GM18520 (cell line): ENCODE measurements around the gene NRCAM.
"Not testable (repeated sequence)": the region's sequence is repeated elsewhere in the genome, so short reads cannot be mapped to it uniquely, and the experiment has no call there.

Experiments used
- ATAC-seq: cut with Tn5 transposase; IDR thresholded peaks from one replicate; pipeline ENCODE4 v1.9.1; 2021; ENCODE audit not compliant: unreplicated experiment

NRCAM gene

DNA sequence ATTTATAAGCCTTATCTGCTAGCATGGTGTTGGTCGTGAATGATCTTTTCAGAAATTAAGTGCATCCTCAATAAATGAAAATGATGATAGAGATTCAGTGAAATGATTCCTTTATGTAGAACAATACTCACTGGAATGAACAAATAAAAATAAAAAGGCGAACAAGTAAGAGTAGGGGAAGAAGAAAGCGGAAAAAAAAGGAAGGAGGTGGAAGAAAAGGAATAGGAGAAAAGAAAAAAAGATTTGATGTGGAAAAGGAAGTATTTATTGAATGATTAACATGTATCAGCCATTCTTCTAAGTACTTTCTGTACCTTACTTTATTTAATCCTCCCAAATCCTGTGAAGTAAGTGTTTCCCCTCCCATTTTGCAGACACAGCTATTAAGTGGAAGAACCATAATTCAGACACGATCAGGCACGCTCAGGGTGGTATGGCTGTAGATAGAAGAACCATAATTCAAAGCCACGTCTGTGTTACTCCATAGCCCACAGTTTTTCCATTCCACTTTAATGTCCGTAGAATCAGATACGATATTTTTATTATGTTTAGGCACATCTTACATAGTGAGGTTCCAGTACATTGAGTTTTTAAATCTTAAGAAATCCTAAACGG lies 169.8 kb downstream of the NRCAM start:
- ATAC-seq: no peak

DNA sequence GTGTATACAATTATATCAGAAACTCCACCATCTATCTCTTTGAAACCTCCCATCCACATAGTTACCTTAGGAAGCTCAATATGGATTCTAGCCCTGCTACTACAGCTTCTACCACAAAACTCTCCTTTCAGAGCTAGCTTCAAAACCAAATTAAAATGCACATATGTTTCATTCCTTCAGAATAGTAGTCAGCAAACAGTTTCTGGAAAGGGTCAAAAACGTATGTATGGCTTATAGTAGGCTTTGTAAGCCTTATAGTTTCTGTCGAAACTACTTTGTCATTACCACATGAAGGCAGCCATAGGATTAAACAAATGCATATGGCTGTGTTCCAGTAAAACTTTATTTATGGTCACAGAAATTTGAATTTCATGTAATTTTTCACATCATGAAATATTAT lies 170.5 kb downstream of the NRCAM start:
- no peak for ATAC-seq

DNA sequence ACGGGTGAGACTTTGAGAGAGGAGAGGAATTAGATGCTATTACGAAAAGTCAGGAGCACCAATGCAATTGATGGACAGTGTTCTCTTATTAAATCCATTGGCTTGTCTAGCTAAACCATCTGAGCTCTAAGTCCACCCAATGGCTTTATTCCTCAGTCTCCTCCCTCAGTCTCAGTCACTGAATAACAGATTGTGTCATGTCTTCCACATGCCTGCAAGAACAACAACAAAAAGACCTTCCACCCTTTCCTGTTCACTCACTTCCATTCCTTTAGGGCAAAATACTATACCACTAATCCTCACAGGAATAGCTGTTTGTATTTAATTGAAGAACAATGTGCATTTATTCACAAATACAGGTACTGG lies 171.2 kb downstream of the NRCAM start:
- no peak for ATAC-seq

DNA sequence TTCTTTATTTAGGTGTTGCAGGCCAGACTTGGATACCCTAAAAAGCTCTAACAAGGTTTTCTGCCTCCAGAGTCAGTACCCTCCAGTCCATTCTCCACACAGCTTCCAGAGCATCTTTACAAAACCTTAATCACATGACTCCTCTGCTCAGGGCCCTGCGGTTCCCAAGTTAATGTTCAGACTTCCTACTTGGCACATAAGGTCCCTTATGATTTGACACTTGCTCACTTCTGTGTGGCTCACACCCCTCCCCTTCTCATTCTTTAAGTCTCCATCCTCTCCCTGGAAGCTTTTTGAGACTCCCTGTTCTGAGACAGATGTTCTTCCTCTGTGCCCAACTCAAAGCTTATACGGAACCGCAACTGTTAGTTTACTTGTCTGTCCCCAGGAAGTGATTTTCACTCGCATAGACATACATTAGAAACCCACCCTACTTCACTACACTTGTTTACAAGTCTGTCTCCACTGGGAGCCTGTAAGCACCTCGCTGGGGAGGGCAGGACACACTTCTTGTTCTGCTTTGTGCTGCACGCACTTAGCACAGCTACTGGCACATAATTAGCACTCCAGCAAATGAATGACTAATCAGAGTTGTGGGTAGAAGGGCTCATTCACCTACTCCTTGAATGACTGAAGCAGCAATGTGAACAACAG lies 171.8 kb downstream of the NRCAM start:
- ATAC-seq: peak; percentile 68

DNA sequence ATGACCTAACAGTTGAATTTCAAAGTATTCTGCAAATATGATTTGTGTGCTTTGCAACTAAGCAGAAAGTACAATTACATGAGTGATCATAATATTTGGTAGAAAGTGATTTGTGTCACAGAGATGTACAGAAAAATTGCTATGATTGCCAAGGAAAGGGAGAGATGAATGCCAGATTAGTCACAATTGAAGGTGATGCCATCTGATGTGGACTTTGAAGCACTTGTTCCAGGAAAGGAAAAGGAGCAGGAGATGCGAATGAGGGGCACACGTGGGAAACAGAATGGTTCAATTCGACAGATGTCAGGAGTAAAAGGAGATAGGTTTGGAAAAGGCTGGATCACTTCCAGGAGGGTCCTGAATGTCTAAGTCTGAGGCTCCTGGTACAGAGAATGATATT lies 173.0 kb downstream of the NRCAM start:
- no peak for ATAC-seq

DNA sequence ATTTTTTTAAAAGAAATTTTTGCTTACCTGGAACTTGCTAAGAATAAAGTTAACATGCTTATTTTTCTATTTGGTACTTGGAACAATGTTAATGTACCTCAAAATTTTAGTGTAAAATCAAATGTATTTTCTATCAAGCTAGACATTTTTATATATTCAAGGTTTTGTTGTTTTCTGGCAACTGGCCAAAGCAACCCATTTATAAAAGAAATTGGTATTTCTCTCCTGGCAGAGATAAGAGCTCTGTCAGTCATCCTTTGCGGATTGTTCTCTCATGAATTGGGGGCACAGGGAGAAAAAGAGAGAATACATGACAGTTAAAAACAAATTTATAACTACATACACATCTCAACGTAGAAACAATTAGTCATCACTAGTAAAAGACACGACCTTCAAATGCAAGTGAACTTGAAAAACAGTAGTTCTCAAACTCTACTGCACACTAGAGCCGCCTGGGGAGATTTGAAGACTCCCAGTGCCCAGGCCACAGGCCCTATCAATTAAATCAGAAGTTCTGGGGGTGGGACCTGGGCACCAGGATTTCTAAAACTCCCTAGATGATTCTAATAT lies 173.7 kb downstream of the NRCAM start:
- no peak for ATAC-seq

DNA sequence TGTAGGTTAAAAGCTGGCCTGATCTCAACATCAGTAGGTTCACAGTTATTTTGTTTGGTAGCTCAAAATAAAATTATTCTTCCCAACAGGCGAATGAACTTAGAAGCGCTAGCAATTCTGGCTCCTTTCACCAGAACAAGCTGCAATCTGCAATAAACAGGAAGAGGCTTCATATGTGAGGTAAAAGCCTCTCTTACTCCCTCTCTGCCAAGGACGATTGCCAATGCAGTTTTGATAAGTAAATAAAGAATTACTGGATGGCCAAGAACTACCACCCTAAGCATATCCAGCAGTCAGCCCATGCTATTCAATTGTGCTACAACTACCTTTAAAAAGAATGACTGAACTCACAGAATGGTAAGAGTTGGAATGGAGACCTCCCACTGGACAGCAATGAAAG lies 176.1 kb downstream of the NRCAM start:
- no peak for ATAC-seq

DNA sequence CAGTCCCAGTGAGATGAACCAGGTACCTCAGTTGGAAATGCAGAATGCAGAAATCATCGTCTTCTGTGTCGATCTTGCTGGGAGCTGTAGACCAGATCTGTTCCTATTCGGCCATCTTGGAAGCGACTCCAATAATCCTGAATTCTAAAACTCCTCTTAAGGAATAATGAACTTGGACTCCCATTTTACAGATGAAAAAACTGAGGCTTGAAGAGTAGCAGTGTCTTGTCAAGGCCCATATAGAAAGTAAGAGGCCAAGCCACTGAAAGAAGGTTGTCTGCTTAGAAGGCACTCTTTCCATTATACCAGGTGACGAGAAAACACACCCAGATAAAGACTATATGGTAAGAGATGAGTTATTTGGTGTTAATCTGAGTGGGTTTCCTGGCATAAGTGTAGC lies 177.5 kb downstream of the NRCAM start:
- ATAC-seq: no peak

DNA sequence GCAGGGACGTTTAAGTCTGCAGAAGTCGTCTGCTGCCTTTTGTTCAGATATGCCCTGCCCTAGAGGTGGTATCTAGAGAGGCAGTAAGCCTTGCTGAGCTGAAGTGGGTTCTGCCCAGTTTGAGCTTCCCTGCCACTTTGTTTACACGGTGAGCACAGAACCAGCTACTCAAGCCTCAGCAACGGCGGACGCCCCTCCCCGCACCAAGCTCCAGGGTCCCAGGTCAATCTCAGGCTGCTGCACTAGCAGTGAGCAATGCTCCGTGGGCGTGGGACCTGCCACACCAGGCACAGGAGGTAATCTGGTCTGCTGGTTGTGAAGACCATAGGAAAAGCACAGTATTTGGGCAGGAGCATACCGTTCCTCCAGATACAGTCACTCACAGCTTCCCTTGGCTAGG lies 178.0 kb downstream of the NRCAM start:
- ATAC-seq: no peak

DNA sequence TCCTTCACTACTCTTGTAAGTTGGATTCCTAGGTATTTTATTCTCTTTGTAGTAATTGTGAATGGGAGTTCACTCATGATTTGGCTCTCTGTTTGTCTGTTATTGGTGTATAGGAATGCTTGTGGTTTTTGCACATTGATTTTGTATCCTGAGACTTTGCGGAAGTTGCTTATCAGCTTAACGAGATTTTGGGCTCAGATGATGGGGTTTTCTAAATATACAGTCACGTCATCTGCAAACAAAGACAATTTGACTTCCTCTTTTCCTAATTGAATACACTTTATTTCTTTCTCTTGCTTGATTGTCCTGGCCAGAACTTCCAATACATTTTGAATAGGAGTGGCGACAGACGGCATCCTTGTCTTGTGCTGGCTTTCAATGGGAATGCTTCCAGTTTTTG lies 181.8 kb downstream of the NRCAM start:
- not testable (repeated sequence) for ATAC-seq

DNA sequence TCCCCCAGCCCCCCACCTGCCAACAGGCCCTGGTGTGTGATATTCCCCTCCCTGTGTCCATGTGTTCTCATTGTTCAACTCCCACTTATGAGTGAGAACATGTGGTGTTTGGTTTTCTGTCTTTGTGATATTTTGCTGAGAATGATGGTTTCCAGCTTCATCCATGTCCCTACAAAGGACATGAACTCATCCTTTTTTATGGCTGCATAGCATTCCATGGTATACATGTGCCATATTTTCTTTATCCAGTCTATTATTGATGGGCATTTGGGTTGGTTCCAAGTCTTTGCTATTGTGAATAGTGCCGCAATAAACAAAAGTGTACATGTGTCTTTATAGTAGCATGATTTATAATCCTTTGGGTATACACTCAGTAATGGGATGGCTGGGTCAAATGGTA lies 183.3 kb downstream of the NRCAM start:
- ATAC-seq: not testable (repeated sequence)

DNA sequence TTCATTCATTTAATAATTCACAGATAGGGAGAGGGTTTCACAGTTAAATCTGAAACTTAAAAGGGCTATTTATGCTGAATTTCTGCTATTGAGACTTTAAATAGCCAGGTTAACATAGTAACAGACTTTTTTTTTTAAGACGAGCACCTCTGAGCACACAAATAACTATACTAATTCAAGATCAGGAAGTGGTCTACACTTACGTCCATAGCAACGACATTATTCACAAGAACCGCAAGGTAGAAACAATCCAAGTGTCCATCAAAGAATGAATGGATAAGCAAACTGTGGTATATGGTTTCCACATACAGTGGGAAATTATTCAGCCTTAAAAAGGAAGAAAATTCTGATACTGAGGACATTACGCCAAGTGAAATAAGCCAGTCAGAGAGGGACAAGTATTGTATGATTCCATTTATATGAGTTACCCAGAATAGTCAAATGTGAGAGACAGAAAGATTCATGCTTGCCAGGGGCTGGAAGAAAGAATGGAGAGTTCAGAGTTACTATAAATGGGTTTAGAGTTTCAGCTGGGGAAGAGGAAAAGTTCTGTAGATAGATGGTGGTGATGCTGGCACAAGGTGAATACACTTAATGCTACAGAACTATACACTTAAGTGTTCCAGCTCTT lies 185.7 kb downstream of the NRCAM start:
- no peak for ATAC-seq

DNA sequence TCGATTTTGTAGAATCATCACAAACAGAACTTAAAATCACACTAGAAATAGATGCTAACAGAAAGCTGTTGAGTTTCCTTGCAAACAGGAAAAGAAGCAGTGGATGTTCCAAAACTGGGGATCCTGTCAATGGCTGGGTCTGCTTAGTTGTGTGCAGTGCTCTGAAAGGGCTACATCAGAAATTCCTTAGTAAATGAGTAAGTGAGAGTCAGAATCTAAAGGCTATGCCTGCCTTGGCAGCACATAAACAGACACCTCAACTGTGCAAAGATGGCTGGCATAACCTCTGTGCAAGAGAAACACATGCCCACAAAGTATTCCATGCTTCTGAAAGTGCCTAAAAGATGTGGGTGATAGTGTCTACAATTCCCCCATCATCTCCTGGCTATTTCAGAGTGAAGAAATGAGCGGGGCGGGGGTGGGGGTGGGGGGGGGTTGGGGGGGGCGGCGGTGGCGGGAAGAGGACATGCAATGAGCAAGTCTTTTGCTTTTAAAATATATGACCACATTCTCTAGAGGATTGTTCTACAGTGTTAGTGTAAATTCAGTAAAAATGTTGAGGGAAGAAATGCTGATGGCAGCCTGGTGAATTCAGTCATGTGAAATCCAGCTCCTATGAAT lies 187.9 kb downstream of the NRCAM start:
- no peak for ATAC-seq

DNA sequence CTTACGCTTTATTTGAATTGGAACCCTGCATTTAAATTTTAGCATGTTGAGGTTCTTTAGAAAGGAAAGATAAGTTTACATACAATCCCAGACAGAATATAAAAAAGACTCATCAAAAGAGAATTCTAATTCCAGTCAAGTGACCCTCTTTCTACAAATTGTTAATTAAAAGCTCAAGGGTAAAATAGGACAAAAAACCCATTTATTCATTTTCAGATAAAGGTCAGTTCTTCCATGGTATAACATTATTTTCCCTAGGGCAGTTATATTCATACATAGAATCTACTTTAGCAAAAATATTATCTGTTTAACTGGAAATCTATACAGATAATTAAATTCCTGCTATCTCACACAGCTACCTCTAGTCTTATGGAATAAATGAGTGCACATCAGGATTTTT lies 188.6 kb downstream of the NRCAM start:
- no peak for ATAC-seq

DNA sequence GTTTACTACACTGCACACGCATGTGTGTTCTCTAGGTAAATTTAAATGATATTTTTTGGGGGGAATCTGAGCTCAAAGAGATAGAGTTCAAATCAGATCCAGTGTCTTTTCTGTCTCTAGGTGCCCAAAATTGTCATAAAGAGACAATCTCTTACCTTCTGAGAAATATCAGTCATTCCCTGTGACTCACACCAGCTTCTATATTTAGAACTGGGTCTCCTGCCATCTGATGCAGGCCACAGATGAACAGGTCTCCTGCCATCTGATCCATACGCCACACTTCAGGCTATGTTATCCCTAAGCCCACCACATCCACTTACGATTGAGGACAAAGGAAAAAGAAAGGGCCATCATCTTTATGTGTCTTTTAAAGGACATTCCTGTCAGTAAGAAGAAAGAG lies 189.7 kb downstream of the NRCAM start:
- ATAC-seq: no peak

DNA sequence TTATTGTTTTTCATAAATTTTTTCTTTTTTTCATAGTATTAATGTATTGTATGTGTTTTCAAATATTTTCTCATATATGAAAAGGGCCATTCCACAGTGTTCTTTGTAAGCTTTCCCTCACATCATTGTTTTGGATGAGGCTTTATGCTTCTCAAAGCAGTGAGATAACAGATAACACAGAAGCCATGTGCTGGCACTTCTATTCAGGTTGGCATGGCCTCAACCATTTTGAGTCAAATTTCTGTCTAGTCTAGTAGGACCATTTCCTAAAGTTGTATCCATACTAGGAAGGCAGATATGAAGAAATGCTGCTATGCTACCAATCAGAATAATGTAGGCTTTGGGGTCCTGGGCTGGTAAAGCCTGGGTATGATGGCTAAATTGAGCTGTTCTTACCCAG lies 190.2 kb downstream of the NRCAM start:
- ATAC-seq: no peak

DNA sequence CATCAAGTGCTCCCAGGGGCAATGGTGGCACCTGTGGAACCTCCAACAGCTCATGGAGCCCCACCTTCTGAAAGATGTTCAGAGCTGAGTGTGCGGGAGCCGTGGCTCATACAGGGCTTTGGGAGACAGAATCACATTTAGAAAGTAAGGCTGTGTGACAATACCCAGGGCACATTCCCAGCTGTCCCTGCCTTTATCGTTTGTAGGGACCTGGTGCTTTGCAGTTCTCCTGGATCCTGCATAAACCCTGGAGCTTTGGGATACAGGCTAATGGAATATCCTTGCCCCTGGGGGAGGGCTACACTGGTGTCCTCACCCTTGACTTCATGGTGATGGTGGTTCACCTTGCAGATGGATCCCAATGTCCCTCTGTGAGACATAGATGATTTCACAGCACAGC lies 191.2 kb downstream of the NRCAM start:
- ATAC-seq: no peak

DNA sequence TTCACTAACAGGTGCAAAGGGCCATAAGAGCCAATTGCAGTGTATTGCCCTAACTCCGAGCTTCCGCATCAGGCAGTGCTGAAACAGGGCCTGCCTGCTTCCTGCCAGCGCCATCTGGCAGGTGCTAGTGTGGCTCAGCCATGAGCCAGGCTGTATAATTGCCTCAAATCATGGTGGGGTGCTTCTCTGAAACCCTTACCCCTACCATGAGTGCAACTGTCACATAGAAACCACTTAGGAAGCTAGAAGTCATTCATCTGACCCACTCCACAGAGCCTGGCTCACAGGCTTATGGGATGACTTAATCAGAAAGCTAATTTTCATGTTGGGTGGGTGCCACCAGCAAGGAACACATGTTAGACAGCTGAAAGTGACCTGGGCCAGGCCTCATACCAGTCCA lies 192.8 kb downstream of the NRCAM start:
- no peak for ATAC-seq

DNA sequence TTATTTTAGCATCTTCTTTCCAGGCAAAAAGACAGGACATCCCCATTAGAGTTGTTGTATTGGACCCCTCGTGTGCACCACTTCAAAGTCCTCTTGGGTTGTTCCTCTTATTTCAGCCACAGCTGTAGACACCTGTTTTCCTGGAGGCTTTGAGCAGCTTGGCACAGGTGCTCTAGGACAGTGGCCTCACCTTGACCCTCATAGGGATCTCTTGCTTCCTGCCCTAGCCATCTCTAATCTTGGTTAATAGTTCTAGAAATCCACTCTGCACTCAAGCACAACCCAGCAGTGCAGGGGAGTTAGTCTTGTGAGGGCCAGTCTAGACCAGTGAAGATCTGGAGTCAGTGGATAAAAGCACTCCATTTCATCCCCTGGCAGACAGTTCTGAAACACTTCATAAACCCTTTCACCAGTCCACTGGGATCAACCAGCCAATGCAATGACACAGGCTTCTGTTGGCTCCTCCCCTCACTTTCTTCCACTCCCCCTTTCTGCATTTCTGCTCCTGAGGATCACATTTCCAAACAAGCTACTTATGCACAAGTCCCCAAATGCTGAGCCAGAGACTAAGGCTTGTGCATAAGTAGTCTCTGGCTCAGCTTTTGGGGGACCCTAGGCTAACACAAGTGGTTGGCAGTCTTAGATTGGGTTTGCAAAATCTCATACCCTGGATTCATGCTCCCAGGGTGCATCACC lies 194.5 kb downstream of the NRCAM start:
- no peak for ATAC-seq

DNA sequence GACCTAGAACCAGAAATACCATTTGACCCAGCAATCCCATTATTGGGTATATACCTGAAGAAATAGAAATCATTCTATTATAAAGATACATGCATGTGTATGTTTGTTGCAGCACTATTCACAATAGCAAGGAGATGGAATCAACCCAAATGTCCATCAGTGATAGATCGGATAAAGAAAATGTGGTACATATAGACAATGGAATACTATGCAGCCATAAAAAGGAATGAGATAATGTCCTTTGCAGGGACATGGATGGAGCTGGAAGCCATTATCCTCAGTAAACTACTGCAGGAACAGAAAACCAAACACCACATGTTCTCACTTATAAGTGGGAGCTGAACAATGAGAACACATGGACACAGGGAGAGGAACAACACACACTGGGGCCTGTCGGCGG lies 196.8 kb downstream of the NRCAM start:
- ATAC-seq: not testable (repeated sequence)

DNA sequence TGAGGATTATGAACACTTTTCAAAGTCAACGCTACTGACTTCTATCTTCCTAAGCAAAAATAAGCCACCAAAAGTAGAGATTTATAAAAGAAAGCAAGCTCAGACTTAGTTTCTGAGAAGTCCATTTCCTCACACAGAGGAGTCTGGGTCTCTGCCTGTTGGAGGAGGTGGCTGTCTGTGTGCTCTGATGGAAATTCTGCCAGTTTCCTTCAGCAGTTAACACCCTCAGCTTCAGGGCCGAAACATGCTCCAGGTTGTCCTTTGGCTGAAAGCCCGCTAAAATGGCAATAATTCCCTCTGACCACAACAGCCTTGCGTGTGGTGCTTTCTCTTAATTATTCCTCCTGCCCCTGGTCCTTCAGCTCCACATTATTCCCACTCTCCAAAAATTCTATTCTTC lies 198.3 kb downstream of the NRCAM start:
- no peak for ATAC-seq
